GM12873 (cell line): ENCODE data around the gene RAP1GDS1.

ENCODE experiments used
- CTCF ChIP-seq: IDR thresholded peaks from 2 replicates; pipeline ENCODE4 v1.5.1; 2012; ENCODE audit warnings: low read depth, mild to moderate bottlenecking, moderate library complexity, low read length, control low read depth; ENCODE audit not compliant: insufficient read depth; ENCODE audit errors: missing control alignments

Gene RAP1GDS1

GRCh38 chr4:98338761-98339438 is 77.7 kb downstream of the RAP1GDS1 start:
- TF ChIP-seq CTCF: no peak

- no peak for TF ChIP-seq CTCF
Measured at GRCh38 chr4:98341309-98341708, 80.1 kb downstream of the RAP1GDS1 start.

GRCh38 chr4:98343626-98344025 is 82.4 kb downstream of the RAP1GDS1 start:
- no peak for TF ChIP-seq CTCF

- TF ChIP-seq CTCF: no peak
Measured at GRCh38 chr4:98345838-98346237, 84.7 kb downstream of the RAP1GDS1 start.

GRCh38 chr4:98352396-98352795 is 91.2 kb downstream of the RAP1GDS1 start:
- no peak for TF ChIP-seq CTCF

GRCh38 chr4:98352940-98353339 is 91.8 kb downstream of the RAP1GDS1 start:
- no peak for TF ChIP-seq CTCF

GRCh38 chr4:98358630-98359248 is 97.6 kb downstream of the RAP1GDS1 start:
- TF ChIP-seq CTCF: no peak
